ENCODE results near the gene CTTNBP2NL.

The CTTNBP2NL gene

DNA sequence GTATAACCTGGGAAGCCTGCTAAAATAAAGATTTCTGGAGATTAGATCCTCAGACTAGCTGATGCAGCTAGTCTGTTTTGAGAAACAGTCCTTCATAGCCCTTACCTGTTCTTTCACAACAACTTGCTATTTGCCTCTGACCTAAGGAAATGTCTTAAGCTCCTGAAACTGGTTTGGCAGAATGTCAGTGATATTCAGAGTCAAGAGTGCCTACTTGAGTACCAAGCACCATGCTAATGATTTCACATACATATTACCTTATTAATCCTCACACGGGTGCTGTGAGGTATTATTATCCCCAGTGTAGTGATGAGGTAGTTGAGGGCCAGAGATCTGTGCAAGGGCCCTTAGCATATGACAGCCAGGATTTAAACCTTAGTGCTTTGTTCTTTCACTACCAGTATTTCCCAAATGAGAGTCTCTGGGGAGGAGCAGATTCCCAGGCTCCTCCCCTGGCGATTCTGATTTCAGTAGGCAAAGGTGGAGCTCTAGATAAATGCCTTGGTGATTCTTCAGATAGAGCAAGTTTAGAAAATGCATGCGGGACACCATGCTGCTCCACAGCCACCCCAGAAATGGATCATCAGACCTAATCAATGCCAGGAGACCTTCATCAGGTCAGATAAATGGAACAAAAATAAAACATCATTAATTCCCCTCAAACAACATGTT lies 65.3 kb downstream of the CTTNBP2NL start:
- Histone ChIP-seq H3K4me1 (ENCODE audit: control insufficient read depth in 1 of 2, insufficient read depth in 2 of 2, low read length in 2 of 2) (peaks cover 15 to 46% of the 10 kb centered on the region in 2 experiments), H2BK12ac (ENCODE audit: low read length) (peak overlapping the region; percentile 28), H4K8ac (ENCODE audit: low read depth, low read length) (peak overlapping the region; percentile 44), H3K4me2 (ENCODE audit: low read length) (peak overlapping the region; percentile 41), H3K27me3 (ENCODE audit: insufficient read depth, low read length) (no peaks in the 10 kb centered on the region), H2BK5ac (ENCODE audit: low read depth, low read length, poor library complexity) (peak overlapping the region; percentile 34), H3K9me3 (ENCODE audit: insufficient read depth, low read depth, low read length) (no peaks in the 10 kb centered on the region), H3K79me1 (ENCODE audit: low read length) (peaks cover 13% of the 10 kb centered on the region), H3K23ac (ENCODE audit: low read length) (no peak overlapping the region), H2BK120ac (ENCODE audit: insufficient read depth, low read length, poor library complexity) (peak overlapping the region; percentile 79), H3K4ac (ENCODE audit: low read depth, low read length) (no peak overlapping the region), H3K27ac (ENCODE audit: low read depth, low read length) (peak overlapping the region; percentile 74), H3K79me2 (ENCODE audit: control insufficient read depth, insufficient read depth, low read length, poor library complexity) (no peaks in the 10 kb centered on the region), H2AFZ (ENCODE audit: insufficient read depth, low read length, poor library complexity) (no peak overlapping the region), H3K14ac (ENCODE audit: low read length) (no peak overlapping the region), H3K4me3 (ENCODE audit: low read depth, low read length) (no peak overlapping the region), H2AK5ac (ENCODE audit: low read length) (no peak overlapping the region), H3K9ac (ENCODE audit: low read length) (no peak overlapping the region), H4K12ac (ENCODE audit: low read depth, low read length) (no peak overlapping the region), H3K18ac (ENCODE audit: low read length) (no peak overlapping the region), H4K91ac (ENCODE audit: low read depth, low read length) (peak overlapping the region; percentile 39), H3K36me3 (ENCODE audit: control insufficient read depth in 1 of 2, insufficient read depth in 2 of 2, low read length in 2 of 2) (peaks cover 11 to 12% of the 10 kb centered on the region in 2 experiments)
- DNase-seq: peak; percentile 87 to 97
- WGBS (ENCODE audit: extremely low coverage, insufficient coverage, insufficient read length): no CpG with 5 or more reads among the region's 3 CpGs

- no peak overlapping the region for H3K4me2 ChIP-seq (ENCODE audit: low read length)
- WGBS (ENCODE audit: extremely low coverage, insufficient coverage, insufficient read length): no CpG with 5 or more reads among the region's 1 CpG
- DNase-seq: no peak
- peak overlapping the region; percentile 74 for H3K27ac ChIP-seq (ENCODE audit: low read depth, low read length)
- peaks cover 0 to 3% of the 10 kb centered on the region in 2 experiments for H3K36me3 ChIP-seq (ENCODE audit: control insufficient read depth in 1 of 2, insufficient read depth in 2 of 2, low read length in 2 of 2)
- peak overlapping the region; percentile 79 for H2BK120ac ChIP-seq (ENCODE audit: insufficient read depth, low read length, poor library complexity)
- H3K9ac ChIP-seq (ENCODE audit: low read length): no peak overlapping the region
- no peak overlapping the region for H2AK5ac ChIP-seq (ENCODE audit: low read length)
- peaks cover 12 to 43% of the 10 kb centered on the region in 2 experiments for H3K4me1 ChIP-seq (ENCODE audit: control insufficient read depth in 1 of 2, insufficient read depth in 2 of 2, low read length in 2 of 2)
- H4K91ac ChIP-seq (ENCODE audit: low read depth, low read length): peak overlapping the region; percentile 48
- no peak overlapping the region for H2AFZ ChIP-seq (ENCODE audit: insufficient read depth, low read length, poor library complexity)
- H3K79me1 ChIP-seq (ENCODE audit: low read length): peaks cover 13% of the 10 kb centered on the region
- no peak overlapping the region for H3K4me3 ChIP-seq (ENCODE audit: low read depth, low read length)
- H3K4ac ChIP-seq (ENCODE audit: low read depth, low read length): no peak overlapping the region
- peak overlapping the region; percentile 74 for H3K14ac ChIP-seq (ENCODE audit: low read length)
- no peaks in the 10 kb centered on the region for H3K79me2 ChIP-seq (ENCODE audit: control insufficient read depth, insufficient read depth, low read length, poor library complexity)
- H3K18ac ChIP-seq (ENCODE audit: low read length): peak overlapping the region; percentile 36
- no peak overlapping the region for H3K23ac ChIP-seq (ENCODE audit: low read length)
- H2BK12ac ChIP-seq (ENCODE audit: low read length): peak overlapping the region; percentile 64
- no peak overlapping the region for H4K8ac ChIP-seq (ENCODE audit: low read depth, low read length)
- no peak overlapping the region for H4K12ac ChIP-seq (ENCODE audit: low read depth, low read length)
- no peaks in the 10 kb centered on the region for H3K27me3 ChIP-seq (ENCODE audit: insufficient read depth, low read length)
- no peaks in the 10 kb centered on the region for H3K9me3 ChIP-seq (ENCODE audit: insufficient read depth, low read depth, low read length)
- peak overlapping the region; percentile 63 for H2BK5ac ChIP-seq (ENCODE audit: low read depth, low read length, poor library complexity)
Measured at GRCh38 chr1:112462953-112463279, 66.9 kb downstream of the CTTNBP2NL start.

- H2AFZ ChIP-seq (ENCODE audit: insufficient read depth, low read length, poor library complexity): no peak overlapping the region
- H2BK12ac ChIP-seq (ENCODE audit: low read length): no peak overlapping the region
- no peak overlapping the region for H2BK5ac ChIP-seq (ENCODE audit: low read depth, low read length, poor library complexity)
- H3K4me1 ChIP-seq (ENCODE audit: control insufficient read depth in 1 of 2, insufficient read depth in 2 of 2, low read length in 2 of 2): peaks cover 12 to 39% of the 10 kb centered on the region in 2 experiments
- H3K9me3 ChIP-seq (ENCODE audit: insufficient read depth, low read depth, low read length): no peaks in the 10 kb centered on the region
- no peak overlapping the region for H3K4me3 ChIP-seq (ENCODE audit: low read depth, low read length)
- H4K91ac ChIP-seq (ENCODE audit: low read depth, low read length): no peak overlapping the region
- H3K36me3 ChIP-seq (ENCODE audit: control insufficient read depth in 1 of 2, insufficient read depth in 2 of 2, low read length in 2 of 2): no peaks in the 10 kb centered on the region
- DNase-seq: peak; percentile 98
- H3K79me1 ChIP-seq (ENCODE audit: low read length): peaks cover 13% of the 10 kb centered on the region
- no peak overlapping the region for H3K14ac ChIP-seq (ENCODE audit: low read length)
- no peak overlapping the region for H3K4ac ChIP-seq (ENCODE audit: low read depth, low read length)
- no peak overlapping the region for H4K12ac ChIP-seq (ENCODE audit: low read depth, low read length)
- H3K18ac ChIP-seq (ENCODE audit: low read length): no peak overlapping the region
- WGBS (ENCODE audit: extremely low coverage, insufficient coverage, insufficient read length): no CpG with 5 or more reads among the region's 4 CpGs
- H2BK120ac ChIP-seq (ENCODE audit: insufficient read depth, low read length, poor library complexity): no peak overlapping the region
- no peaks in the 10 kb centered on the region for H3K27me3 ChIP-seq (ENCODE audit: insufficient read depth, low read length)
- peak overlapping the region; percentile 8 for H3K4me2 ChIP-seq (ENCODE audit: low read length)
- peak overlapping the region; percentile 68 for H3K27ac ChIP-seq (ENCODE audit: low read depth, low read length)
- H4K8ac ChIP-seq (ENCODE audit: low read depth, low read length): no peak overlapping the region
- no peak overlapping the region for H2AK5ac ChIP-seq (ENCODE audit: low read length)
- H3K79me2 ChIP-seq (ENCODE audit: control insufficient read depth, insufficient read depth, low read length, poor library complexity): no peaks in the 10 kb centered on the region
- H3K23ac ChIP-seq (ENCODE audit: low read length): no peak overlapping the region
- H3K9ac ChIP-seq (ENCODE audit: low read length): no peak overlapping the region
Measured at GRCh38 chr1:112464501-112464900, 68.5 kb downstream of the CTTNBP2NL start.

DNA sequence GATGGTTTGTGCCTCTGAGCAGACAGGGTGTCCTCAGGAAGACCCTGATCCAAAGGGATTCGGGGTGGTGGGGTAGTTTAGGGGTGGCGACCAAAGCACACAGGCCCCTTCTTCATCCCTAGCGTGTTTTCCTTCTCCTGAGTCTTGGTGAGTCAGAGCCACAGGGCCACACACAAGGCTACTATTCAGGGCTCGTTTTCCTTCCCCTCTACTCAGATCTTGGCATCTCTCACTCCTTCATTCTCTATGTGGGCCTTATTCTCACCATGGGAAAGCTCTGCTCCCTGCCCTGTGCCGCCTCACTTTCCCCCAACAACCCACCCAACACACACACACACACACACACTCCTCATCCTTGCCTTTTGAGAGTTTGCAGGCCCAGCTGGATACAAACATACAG lies 69.1 kb downstream of the CTTNBP2NL start:
- peak overlapping the region; percentile 51 for H4K91ac ChIP-seq (ENCODE audit: low read depth, low read length)
- H2AFZ ChIP-seq (ENCODE audit: insufficient read depth, low read length, poor library complexity): no peak overlapping the region
- H4K8ac ChIP-seq (ENCODE audit: low read depth, low read length): no peak overlapping the region
- peak overlapping the region; percentile 21 for H2BK120ac ChIP-seq (ENCODE audit: insufficient read depth, low read length, poor library complexity)
- H3K14ac ChIP-seq (ENCODE audit: low read length): peak overlapping the region; percentile 6
- WGBS (ENCODE audit: extremely low coverage, insufficient coverage, insufficient read length): no CpG with 5 or more reads among the region's 5 CpGs
- H3K4ac ChIP-seq (ENCODE audit: low read depth, low read length): no peak overlapping the region
- H2BK5ac ChIP-seq (ENCODE audit: low read depth, low read length, poor library complexity): no peak overlapping the region
- H3K18ac ChIP-seq (ENCODE audit: low read length): no peak overlapping the region
- H3K23ac ChIP-seq (ENCODE audit: low read length): no peak overlapping the region
- H3K4me3 ChIP-seq (ENCODE audit: low read depth, low read length): no peak overlapping the region
- no peaks in the 10 kb centered on the region for H3K9me3 ChIP-seq (ENCODE audit: insufficient read depth, low read depth, low read length)
- no peak overlapping the region for H4K12ac ChIP-seq (ENCODE audit: low read depth, low read length)
- H3K79me2 ChIP-seq (ENCODE audit: control insufficient read depth, insufficient read depth, low read length, poor library complexity): no peaks in the 10 kb centered on the region
- peak; percentile 40 to 58 for DNase-seq
- H3K4me1 ChIP-seq (ENCODE audit: control insufficient read depth in 1 of 2, insufficient read depth in 2 of 2, low read length in 2 of 2): peaks cover 12 to 39% of the 10 kb centered on the region in 2 experiments
- H2AK5ac ChIP-seq (ENCODE audit: low read length): no peak overlapping the region
- no peak overlapping the region for H3K9ac ChIP-seq (ENCODE audit: low read length)
- peaks cover 13% of the 10 kb centered on the region for H3K79me1 ChIP-seq (ENCODE audit: low read length)
- peak overlapping the region; percentile 51 for H3K27ac ChIP-seq (ENCODE audit: low read depth, low read length)
- H2BK12ac ChIP-seq (ENCODE audit: low read length): peak overlapping the region; percentile 7
- no peaks in the 10 kb centered on the region for H3K27me3 ChIP-seq (ENCODE audit: insufficient read depth, low read length)
- no peaks in the 10 kb centered on the region for H3K36me3 ChIP-seq (ENCODE audit: control insufficient read depth in 1 of 2, insufficient read depth in 2 of 2, low read length in 2 of 2)
- no peak overlapping the region for H3K4me2 ChIP-seq (ENCODE audit: low read length)

Data from trophoblast cell (in vitro differentiated cells and primary cell).